Hepatocyte (in vitro differentiated cells): ENCODE data around the gene CD93. TPM values are rescaled to one million over a fixed set of nuclear protein-coding genes. Genes with fewer than 3 reads are reported as not detected.

Source experiments
- DNase-seq: peaks from one replicate; pipeline ENCODE4 v3.0.0-alpha.2; 2016; ENCODE audit warnings: low spot score
- H2AFZ ChIP-seq: fragments of 200-600 bp; sonication (generic); 2 replicates; pipeline ENCODE4 v1.6.0; 2016; ENCODE audit warnings: antibody characterized with exemption, mild to moderate bottlenecking
- H3K27ac ChIP-seq: fragments of 200-600 bp; sonication (generic); 2 replicates; pipeline ENCODE4 v1.5.1; 2016; ENCODE audit warnings: mild to moderate bottlenecking
- H3K27me3 ChIP-seq: fragments of 200-600 bp; sonication (generic); 2 replicates; pipeline ENCODE4 v1.6.1; 2016
- H3K36me3 ChIP-seq: fragments of 200-600 bp; sonication (generic); replicated peaks from 2 replicates; pipeline ENCODE4 v1.5.1; 2016; ENCODE audit warnings: low read depth; ENCODE audit not compliant: insufficient read depth
- H3K4me1 ChIP-seq: fragments of 200-600 bp; sonication (generic); 2 replicates; pipeline ENCODE4 v1.5.1; 2016; ENCODE audit warnings: mild to moderate bottlenecking, moderate library complexity; ENCODE audit not compliant: insufficient read depth
- H3K4me2 ChIP-seq: fragments of 200-600 bp; sonication (generic); 2 replicates; pipeline ENCODE4 v1.6.0; 2016
- H3K4me3 ChIP-seq: fragments of 200-600 bp; sonication (generic); 2 replicates; pipeline ENCODE4 v1.5.1; 2016; ENCODE audit warnings: mild to moderate bottlenecking
- H3K79me2 ChIP-seq: fragments of 200-600 bp; sonication (generic); 2 replicates; pipeline ENCODE4 v1.6.0; 2017; ENCODE audit warnings: mild to moderate bottlenecking
- H3K9me2 ChIP-seq: fragments of 200-600 bp; sonication (generic); replicated peaks from 2 replicates; pipeline ENCODE4 v1.6.0; 2017; ENCODE audit warnings: mild to moderate bottlenecking; ENCODE audit not compliant: insufficient read depth
- H3K9me3 ChIP-seq: fragments of 200-600 bp; sonication (generic); 2 replicates; pipeline ENCODE4 v1.5.1; 2016; ENCODE audit warnings: low read depth, mild to moderate bottlenecking
- H4K20me1 ChIP-seq: fragments of 200-600 bp; sonication (generic); 2 replicates; pipeline ENCODE4 v1.6.0; 2016; ENCODE audit warnings: mild to moderate bottlenecking; ENCODE audit not compliant: insufficient read depth, poor library complexity, severe bottlenecking
- EZH2 ChIP-seq: fragments of 200-600 bp; sonication (generic); IDR thresholded peaks from 2 replicates; pipeline ENCODE4 v1.6.1; 2016; ENCODE audit warnings: antibody characterized with exemption, mild to moderate bottlenecking, borderline replicate concordance
- EZH2phosphoT487 ChIP-seq: fragments of 200-600 bp; sonication (generic); IDR thresholded peaks from one replicate; pipeline ENCODE4 v1.6.1; 2018; ENCODE audit warnings: antibody characterized with exemption, mild to moderate bottlenecking, low read depth, moderate library complexity; ENCODE audit not compliant: unreplicated experiment, severe bottlenecking
- WGBS: methylation state at CpG from one replicate; pipeline ENCODE4 v1.1.6; 2016; ENCODE audit warnings: low lambda C conversion rate; ENCODE audit errors: missing lambda C conversion rate; 5-methylcytosine and 5-hydroxymethylcytosine counted together
- polyA plus RNA-seq: library from polyadenylated mRNA; unstranded; fragments of >200 nt; fragmentation: Nextera tagmentation; extraction: Ambion mirVana; gene quantifications from 2 replicates; pipeline ENCODE4 v1.2.1, GENCODE V29; 2016
- total RNA-seq: library from RNA; depleted of rRNA; stranded (reverse); fragments of >200 nt; gene quantifications from 2 replicates; pipeline ENCODE4 v1.2.3, GENCODE V29; 2014
- TF ChIP-seq, protein P1 (sequence below): fragments of 200-600 bp; sonication (generic); IDR thresholded peaks from 2 replicates; pipeline ENCODE4 v1.5.1; 2016; ENCODE audit warnings: antibody characterized with exemption, mild to moderate bottlenecking; ENCODE audit not compliant: poor library complexity

Gene CD93, protein sequence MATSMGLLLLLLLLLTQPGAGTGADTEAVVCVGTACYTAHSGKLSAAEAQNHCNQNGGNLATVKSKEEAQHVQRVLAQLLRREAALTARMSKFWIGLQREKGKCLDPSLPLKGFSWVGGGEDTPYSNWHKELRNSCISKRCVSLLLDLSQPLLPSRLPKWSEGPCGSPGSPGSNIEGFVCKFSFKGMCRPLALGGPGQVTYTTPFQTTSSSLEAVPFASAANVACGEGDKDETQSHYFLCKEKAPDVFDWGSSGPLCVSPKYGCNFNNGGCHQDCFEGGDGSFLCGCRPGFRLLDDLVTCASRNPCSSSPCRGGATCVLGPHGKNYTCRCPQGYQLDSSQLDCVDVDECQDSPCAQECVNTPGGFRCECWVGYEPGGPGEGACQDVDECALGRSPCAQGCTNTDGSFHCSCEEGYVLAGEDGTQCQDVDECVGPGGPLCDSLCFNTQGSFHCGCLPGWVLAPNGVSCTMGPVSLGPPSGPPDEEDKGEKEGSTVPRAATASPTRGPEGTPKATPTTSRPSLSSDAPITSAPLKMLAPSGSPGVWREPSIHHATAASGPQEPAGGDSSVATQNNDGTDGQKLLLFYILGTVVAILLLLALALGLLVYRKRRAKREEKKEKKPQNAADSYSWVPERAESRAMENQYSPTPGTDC
- total RNA-seq (2.1 and 4.1 TPM in 2 replicates), polyA plus RNA-seq (0.07 and 0.17 TPM in 2 replicates)

DNA sequence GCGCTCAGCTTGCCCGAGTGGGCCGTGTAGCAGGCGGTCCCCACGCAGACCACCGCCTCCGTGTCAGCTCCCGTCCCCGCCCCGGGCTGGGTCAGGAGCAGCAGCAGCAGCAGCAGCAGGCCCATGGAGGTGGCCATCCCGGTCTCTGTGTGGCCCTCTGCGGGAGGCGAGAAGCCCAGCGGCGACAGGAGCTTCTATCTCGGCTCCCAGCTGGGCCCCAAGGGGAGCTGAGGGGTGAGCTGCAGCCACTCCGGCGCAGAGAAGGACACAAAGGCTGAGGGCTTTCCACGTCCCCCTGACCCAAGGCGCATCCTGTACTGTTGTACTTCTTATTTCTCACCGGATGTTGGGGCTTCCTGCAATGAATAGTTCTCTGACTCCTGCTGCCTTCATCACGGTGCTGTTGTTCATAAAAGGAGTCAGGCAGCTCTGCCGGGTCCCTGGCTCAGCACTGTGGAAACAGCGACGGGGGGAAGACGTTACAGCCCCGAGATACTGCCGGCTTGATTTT is at the start of gene CD93:
TSS of gene CD93 (minus strand) at position 269 of the 511 bp plus-strand sequence. CDS start at position 137, 132 bp downstream.
- H3K9me2 ChIP-seq, result no peaks in the 10 kb centered on the region
- no peaks in the 10 kb centered on the region for H3K36me3 ChIP-seq
- no peaks in the 10 kb centered on the region for H3K4me1 ChIP-seq
- H3K27me3 ChIP-seq, result no peaks in the 10 kb centered on the region
- H3K4me2 ChIP-seq, result no peak within 1 kb of the TSS
- no peaks in the 10 kb centered on the region for H3K79me2 ChIP-seq
- H3K9me3 ChIP-seq, result no peaks in the 10 kb centered on the region
- H3K27ac ChIP-seq, result no peak within 1 kb of the TSS
- H2AFZ ChIP-seq, result no peak within 1 kb of the TSS
- WGBS, result 86% methylated on average over 27 of the region's 28 CpGs
- H4K20me1 ChIP-seq, result no peaks in the 10 kb centered on the region
- no peak within 1 kb of the TSS for H3K4me3 ChIP-seq
- TF ChIP-seq EZH2 (no peak), EZH2phosphoT487 (no peak)
- TF ChIP-seq, protein P1, sequence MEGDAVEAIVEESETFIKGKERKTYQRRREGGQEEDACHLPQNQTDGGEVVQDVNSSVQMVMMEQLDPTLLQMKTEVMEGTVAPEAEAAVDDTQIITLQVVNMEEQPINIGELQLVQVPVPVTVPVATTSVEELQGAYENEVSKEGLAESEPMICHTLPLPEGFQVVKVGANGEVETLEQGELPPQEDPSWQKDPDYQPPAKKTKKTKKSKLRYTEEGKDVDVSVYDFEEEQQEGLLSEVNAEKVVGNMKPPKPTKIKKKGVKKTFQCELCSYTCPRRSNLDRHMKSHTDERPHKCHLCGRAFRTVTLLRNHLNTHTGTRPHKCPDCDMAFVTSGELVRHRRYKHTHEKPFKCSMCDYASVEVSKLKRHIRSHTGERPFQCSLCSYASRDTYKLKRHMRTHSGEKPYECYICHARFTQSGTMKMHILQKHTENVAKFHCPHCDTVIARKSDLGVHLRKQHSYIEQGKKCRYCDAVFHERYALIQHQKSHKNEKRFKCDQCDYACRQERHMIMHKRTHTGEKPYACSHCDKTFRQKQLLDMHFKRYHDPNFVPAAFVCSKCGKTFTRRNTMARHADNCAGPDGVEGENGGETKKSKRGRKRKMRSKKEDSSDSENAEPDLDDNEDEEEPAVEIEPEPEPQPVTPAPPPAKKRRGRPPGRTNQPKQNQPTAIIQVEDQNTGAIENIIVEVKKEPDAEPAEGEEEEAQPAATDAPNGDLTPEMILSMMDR, result no peak
- no peak for DNase-seq

DNA sequence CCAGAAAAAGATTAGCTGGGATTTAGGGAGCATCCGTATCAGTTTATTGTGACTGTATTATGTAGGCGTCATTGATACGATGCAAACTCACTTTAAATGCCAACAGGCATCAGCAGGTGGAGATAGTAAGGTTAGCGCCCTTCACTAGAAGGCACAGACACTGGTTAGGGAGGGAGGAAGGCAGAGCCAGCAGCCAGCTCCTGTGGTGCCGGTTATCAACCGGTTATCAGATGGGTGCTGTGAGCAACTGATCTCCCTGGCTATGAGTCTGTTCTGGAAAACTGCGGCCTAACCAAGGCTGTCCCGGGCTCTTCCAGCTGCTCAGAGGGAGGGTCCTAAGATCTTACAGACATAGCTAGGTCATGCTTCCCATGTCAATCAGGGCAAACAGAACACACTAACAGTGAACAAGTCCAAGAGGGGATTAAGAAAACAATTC is 47.5 kb upstream of the CD93 start:
- TF ChIP-seq EZH2phosphoT487 (no peak), EZH2 (no peak)
- TF ChIP-seq, protein P1, result no peak
- Histone ChIP-seq H3K4me2 (no peak overlapping the region), H3K27ac (no peak overlapping the region), H2AFZ (no peak overlapping the region), H4K20me1 (no peaks in the 10 kb centered on the region), H3K79me2 (no peaks in the 10 kb centered on the region), H3K36me3 (no peaks in the 10 kb centered on the region), H3K27me3 (no peaks in the 10 kb centered on the region), H3K9me3 (no peaks in the 10 kb centered on the region), H3K4me3 (no peak overlapping the region), H3K4me1 (peaks cover 12% of the 10 kb centered on the region), H3K9me2 (no peaks in the 10 kb centered on the region)
- 64% methylated on average over 8 of the region's 8 CpGs for whole genome bisulfite sequencing
- no peak for DNase-seq

DNA sequence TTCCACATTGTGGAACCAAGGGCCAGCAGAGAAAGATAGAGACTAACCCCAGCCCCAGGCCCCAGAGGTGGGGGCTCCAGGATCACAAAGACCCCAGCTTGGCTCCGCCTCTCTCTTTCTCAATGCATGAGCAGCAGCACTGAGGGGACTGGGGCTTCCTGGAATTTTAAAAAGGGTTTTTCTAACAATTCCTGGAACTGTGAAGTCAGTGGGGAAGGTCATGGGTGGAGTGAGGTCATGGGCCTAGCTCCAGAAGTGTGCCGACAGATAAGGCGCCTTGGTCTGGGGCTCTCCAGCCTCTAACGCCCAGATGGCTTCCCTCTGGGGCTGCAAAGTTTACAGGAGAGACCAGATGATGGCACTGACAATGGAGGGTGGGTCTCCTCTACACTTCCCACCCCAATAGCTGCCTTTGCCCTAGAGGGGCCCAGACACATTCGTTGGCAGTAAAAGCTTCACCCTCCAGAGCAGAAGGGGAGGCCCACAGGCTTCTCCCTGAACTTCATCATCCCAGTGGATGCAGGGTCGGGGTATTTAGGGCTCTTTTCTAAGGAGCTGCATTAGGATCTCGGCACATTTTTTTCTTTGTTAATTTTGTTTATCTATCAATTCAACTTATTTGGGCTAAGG is 46.9 kb upstream of the CD93 start:
- H3K4me1 ChIP-seq, result peaks cover 12% of the 10 kb centered on the region
- no peaks in the 10 kb centered on the region for H3K79me2 ChIP-seq
- H3K4me3 ChIP-seq, result no peak overlapping the region
- no peaks in the 10 kb centered on the region for H3K36me3 ChIP-seq
- TF ChIP-seq EZH2phosphoT487, result no peak
- TF ChIP-seq EZH2, result no peak
- TF ChIP-seq, protein P1, result no peak
- no peaks in the 10 kb centered on the region for H3K9me2 ChIP-seq
- peak overlapping the region; percentile 54 for H3K27ac ChIP-seq
- H3K4me2 ChIP-seq, result no peak overlapping the region
- no peak overlapping the region for H2AFZ ChIP-seq
- no peaks in the 10 kb centered on the region for H4K20me1 ChIP-seq
- 69% methylated on average over 7 of the region's 7 CpGs for WGBS
- DNase-seq, result no peak
- H3K9me3 ChIP-seq, result no peaks in the 10 kb centered on the region
- no peaks in the 10 kb centered on the region for H3K27me3 ChIP-seq
